Measurements from ENCODE around the gene ACOXL.

Gene ACOXL

GRCh38 chr2:110725859-110726258 lies 6.5 kb upstream of the ACOXL start:
- no peak overlapping the region for H3K27ac ChIP-seq
- TF ChIP-seq CTCF (conservative IDR thresholded peaks at IDR 0.05): no peak

- no peak for TF ChIP-seq CTCF (conservative IDR thresholded peaks at IDR 0.05)
Measured at GRCh38 chr2:110726285-110726684, 6.1 kb upstream of the ACOXL start.

GRCh38 chr2:110727923-110728322 lies 4.5 kb upstream of the ACOXL start:
- no peak for TF ChIP-seq CTCF (conservative IDR thresholded peaks at IDR 0.05)
- H3K27ac ChIP-seq: no peak overlapping the region

More at GRCh38 chr2:110726285-110726684, 6.1 kb upstream of the ACOXL start:
- H3K27ac ChIP-seq: no peak overlapping the region

- no peak for TF ChIP-seq CTCF (conservative IDR thresholded peaks at IDR 0.05)
- no peak overlapping the region for H3K27ac ChIP-seq
Measured at GRCh38 chr2:110729106-110729505, 3.3 kb upstream of the ACOXL start.

- TF ChIP-seq CTCF (conservative IDR thresholded peaks at IDR 0.05): no peak
Measured at GRCh38 chr2:110731064-110731463, 1.3 kb upstream of the ACOXL start.

GRCh38 chr2:110735366-110735765 lies 3.0 kb downstream of the ACOXL start:
- no peak for TF ChIP-seq CTCF (conservative IDR thresholded peaks at IDR 0.05)
- H3K27ac ChIP-seq: peak overlapping the region; percentile 90

More at GRCh38 chr2:110731064-110731463, 1.3 kb upstream of the ACOXL start:
- no peak overlapping the region for H3K27ac ChIP-seq

GRCh38 chr2:110737783-110738182 lies 5.4 kb downstream of the ACOXL start:
- TF ChIP-seq CTCF (conservative IDR thresholded peaks at IDR 0.05): no peak
- no peak overlapping the region for H3K27ac ChIP-seq

All from VCaP (cell line).